ENCODE results near the gene APLP2.

GRCh38 chr11:130156108-130157022 lies 86.7 kb downstream of the APLP2 start:
- TF ChIP-seq BCLAF1 (IDR thresholded peaks at IDR 0.05) = no peak
- no peak for TF ChIP-seq SIN3B (IDR thresholded peaks at IDR 0.05; ENCODE audit: low read length)
- TF ChIP-seq RXRB (CRISPR knock-in tag; IDR thresholded peaks at IDR 0.05; ENCODE audit: borderline replicate concordance) = no peak
- no peak for TF ChIP-seq SIN3A (IDR thresholded peaks at IDR 0.05; ENCODE audit: borderline replicate concordance, low read depth, low read length)
- TF ChIP-seq HOMEZ (CRISPR knock-in tag; IDR thresholded peaks at IDR 0.05; ENCODE audit: low read depth) = no peak
- no peak for TF ChIP-seq CTCF (CRISPR knock-in tag; IDR thresholded peaks at IDR 0.05)
- TF ChIP-seq PAX8 (CRISPR knock-in tag; IDR thresholded peaks at IDR 0.05; ENCODE audit: borderline replicate concordance) = no peak
- no peak for TF ChIP-seq TARDBP (CRISPR knock-in tag; IDR thresholded peaks at IDR 0.05)

Data from HepG2 (cell line).